Epithelial cell of alveolus of lung (primary cell): ENCODE measurements around the gene SLC15A3. TPM values are rescaled to one million over a fixed set of nuclear protein-coding genes. Genes with fewer than 3 reads are reported as not detected.

Experiments
- total RNA-seq: library from RNA; depleted of rRNA; stranded (reverse); fragments of >200 nt; gene quantifications from 2 replicates; pipeline ENCODE4 v1.2.1, GENCODE V29; 2015

The SLC15A3 gene
- total RNA-seq = 8.5 and 9.2 TPM in 2 replicates

GRCh38 chr11:60951904-60952741, at the start of gene SLC15A3:
SLC15A3 (minus strand) TSS chr11:60952176; CDS start chr11:60951551, 625 bp downstream.

GRCh38 chr11:60971520-60971919, 19.5 kb upstream of the SLC15A3 start, which contains the start of gene CD6:
CD6 (plus strand) TSS chr11:60971680; CDS start chr11:60971866, 186 bp downstream.

GRCh38 chr11:60924110-60924905, 27.7 kb downstream of the SLC15A3 start, which contains the start of gene TMEM132A:
TMEM132A (plus strand) TSS chr11:60924460; CDS start chr11:60924634, 174 bp downstream.

GRCh38 chr11:60913793-60914632, 38.0 kb downstream of the SLC15A3 start, which contains the start of gene TMEM109:
TMEM109 (plus strand) TSS chr11:60914158; CDS start chr11:60919694, 5,536 bp downstream.

GRCh38 chr11:60906132-60906972, 45.6 kb downstream of the SLC15A3 start, which contains the start of gene PRPF19:
PRPF19 (minus strand) TSS chr11:60906585; CDS start chr11:60906382, 203 bp downstream.

Other genes with a start within 250 kb of the SLC15A3 start
- gene MS4A18, start 227.5 kb downstream of the SLC15A3 start, total RNA-seq = not detected in 2 replicates
- not detected in 2 replicates for gene MS4A15, start 195.3 kb downstream of the SLC15A3 start, total RNA-seq
- gene MS4A10, start 166.8 kb downstream of the SLC15A3 start, total RNA-seq = not detected in 2 replicates
- 23.6 and 31.4 TPM in 2 replicates for gene CCDC86, start 110.1 kb downstream of the SLC15A3 start, total RNA-seq
- gene PTGDR2, start 96.2 kb downstream of the SLC15A3 start, total RNA-seq = 2.5 and 6.8 TPM in 2 replicates
- gene ZP1, start 84.6 kb downstream of the SLC15A3 start, total RNA-seq = 1.6 and 3.1 TPM in 2 replicates
- gene PRPF19, start 45.6 kb downstream of the SLC15A3 start, total RNA-seq = 80.9 and 82.1 TPM in 2 replicates
- gene TMEM109, start 38.0 kb downstream of the SLC15A3 start, total RNA-seq = 69.9 and 76.4 TPM in 2 replicates
- 127 and 158 TPM in 2 replicates for gene TMEM132A, start 27.7 kb downstream of the SLC15A3 start, total RNA-seq
- gene CD6, start 19.5 kb upstream of the SLC15A3 start, total RNA-seq = not detected in 2 replicates
- gene CD5, start 150.3 kb upstream of the SLC15A3 start, total RNA-seq = not detected in 2 replicates
- gene VPS37C, start 209.2 kb upstream of the SLC15A3 start, total RNA-seq = 11.8 and 24.8 TPM in 2 replicates